ENCODE results near the gene BLTP3A. TPM values are rescaled to one million over a fixed set of nuclear protein-coding genes. Genes with fewer than 3 reads are reported as not detected.
"Not testable (repeated sequence)": the region's sequence is repeated elsewhere in the genome, so short reads cannot be mapped to it uniquely, and the experiment has no call there.

BLTP3A gene
- total and polyA plus RNA-seq, 2 donors (not counting 1 experiment from before 2014, with no cell fraction given), result 4.1 to 11.3 TPM

GRCh38 chr6:34742094-34742493 is 49.8 kb upstream of the BLTP3A start:
- no peaks in the 10 kb centered on the region for H3K9me3 Mint-ChIP-seq (ENCODE audit: insufficient read depth)
- Histone ChIP-seq H3K4me3 (ENCODE audit: control extremely low read depth in 1 of 5, extremely low read depth in 1 of 5, insufficient read depth in 1 of 5, low read depth in 2 of 5, low read length in 4 of 5) (no peak overlapping the region), H3K4me1 (ENCODE audit: control insufficient read depth in 2 of 2, insufficient read depth in 2 of 2, low read length in 2 of 2) (no peaks in the 10 kb centered on the region), H3K27ac (ENCODE audit: low read length in 2 of 2) (no peak overlapping the region), H2AFZ (ENCODE audit: insufficient read depth, low read depth, low read length, poor library complexity, severe bottlenecking) (no peak overlapping the region), H3K36me3 (replicated peaks in 1 of 2; ENCODE audit: control extremely low read depth in 1 of 2, control insufficient read depth in 1 of 2, extremely low read depth in 1 of 2, insufficient read depth in 2 of 2, low read length in 1 of 2) (no peaks in the 10 kb centered on the region), H3K9me3 (ENCODE audit: control extremely low read depth in 1 of 3, control insufficient read depth in 2 of 3, insufficient read depth in 1 of 3, low read length in 2 of 3) (no peaks in the 10 kb centered on the region), H3K4me2 (replicated peaks; ENCODE audit: low read depth, low read length, poor library complexity, severe bottlenecking) (no peak overlapping the region), H3K79me2 (ENCODE audit: control insufficient read depth, insufficient read depth, low read length) (no peaks in the 10 kb centered on the region), H3K27me3 (replicated peaks in 1 of 4; ENCODE audit: control extremely low read depth in 1 of 4, control insufficient read depth in 3 of 4, insufficient read depth in 4 of 4, low read length in 3 of 4) (no peaks in the 10 kb centered on the region), H3K9ac (ENCODE audit: low read length) (no peak overlapping the region), H4K20me1 (ENCODE audit: control insufficient read depth, insufficient read depth, low read length, poor library complexity, severe bottlenecking) (no peaks in the 10 kb centered on the region)
- ATAC-seq (ENCODE audit: low read depth), result no peak
- TF ChIP-seq CTCF (IDR thresholded peaks at IDR 0.05) (no peak), EZH2 (IDR thresholded peaks at IDR 0.05; ENCODE audit: borderline replicate concordance, insufficient read depth, low read depth, low read length, poor library complexity, severe bottlenecking) (no peak)
- no peaks in the 10 kb centered on the region for H3K27me3 Mint-ChIP-seq
- ChIA-PET POLR2A (no interaction called here), CTCF (interaction anchor here (0.7 kb wide), 2 partner anchors 25 to 161 kb away, joined by 3 to 4 read pairs; no protein-coding TSS in a partner anchor)
- H3K4me3 Mint-ChIP-seq, result no peak overlapping the region
- H3K27ac Mint-ChIP-seq, result no peak overlapping the region
- DNase-seq, result no peak
- WGBS (ENCODE audit: insufficient coverage), result no CpG with 5 or more reads among the region's 4 CpGs
- intact Hi-C loops (cut with micrococcal nuclease), result no loop called here
- no peaks in the 10 kb centered on the region for H3K4me1 Mint-ChIP-seq

- no peak overlapping the region for H3K4me2 ChIP-seq (replicated peaks; ENCODE audit: low read depth, low read length, poor library complexity, severe bottlenecking)
- no peaks in the 10 kb centered on the region for H3K4me1 ChIP-seq (ENCODE audit: control insufficient read depth in 2 of 2, insufficient read depth in 2 of 2, low read length in 2 of 2)
- H3K9me3 ChIP-seq (ENCODE audit: control extremely low read depth in 1 of 3, control insufficient read depth in 2 of 3, insufficient read depth in 1 of 3, low read length in 2 of 3), result no peaks in the 10 kb centered on the region
- no peak overlapping the region for H3K27ac ChIP-seq (ENCODE audit: low read length in 2 of 2)
- H4K20me1 ChIP-seq (ENCODE audit: control insufficient read depth, insufficient read depth, low read length, poor library complexity, severe bottlenecking), result no peaks in the 10 kb centered on the region
- TF ChIP-seq CTCF (IDR thresholded peaks at IDR 0.05) (no peak), EZH2 (IDR thresholded peaks at IDR 0.05; ENCODE audit: borderline replicate concordance, insufficient read depth, low read depth, low read length, poor library complexity, severe bottlenecking) (no peak)
- whole genome bisulfite sequencing (ENCODE audit: insufficient coverage), result 100% methylated on average over 6 of the region's 7 CpGs
- no peaks in the 10 kb centered on the region for H3K79me2 ChIP-seq (ENCODE audit: control insufficient read depth, insufficient read depth, low read length)
- no peak overlapping the region for H3K4me3 ChIP-seq (ENCODE audit: control extremely low read depth in 1 of 5, extremely low read depth in 1 of 5, insufficient read depth in 1 of 5, low read depth in 2 of 5, low read length in 4 of 5)
- no peak overlapping the region for H3K27ac Mint-ChIP-seq
- no peaks in the 10 kb centered on the region for H3K9me3 Mint-ChIP-seq (ENCODE audit: insufficient read depth)
- H3K4me1 Mint-ChIP-seq, result no peaks in the 10 kb centered on the region
- ATAC-seq (ENCODE audit: low read depth) (no peak), DNase-seq (no peak)
- intact Hi-C loops (cut with micrococcal nuclease), result no loop called here
- ChIA-PET CTCF (no interaction called here), POLR2A (interaction anchor here (0.6 kb wide), 1 partner anchor 50 kb away, joined by 3 read pairs; no protein-coding TSS in a partner anchor)
- H2AFZ ChIP-seq (ENCODE audit: insufficient read depth, low read depth, low read length, poor library complexity, severe bottlenecking), result no peak overlapping the region
- no peak overlapping the region for H3K9ac ChIP-seq (ENCODE audit: low read length)
- H3K36me3 ChIP-seq (replicated peaks in 1 of 2; ENCODE audit: control extremely low read depth in 1 of 2, control insufficient read depth in 1 of 2, extremely low read depth in 1 of 2, insufficient read depth in 2 of 2, low read length in 1 of 2), result no peaks in the 10 kb centered on the region
- H3K27me3 ChIP-seq (replicated peaks in 1 of 4; ENCODE audit: control extremely low read depth in 1 of 4, control insufficient read depth in 3 of 4, insufficient read depth in 4 of 4, low read length in 3 of 4), result no peaks in the 10 kb centered on the region
- no peak overlapping the region for H3K4me3 Mint-ChIP-seq
- H3K27me3 Mint-ChIP-seq, result no peaks in the 10 kb centered on the region
Observed at GRCh38 chr6:34743625-34744293, 48.1 kb upstream of the BLTP3A start.

- H3K4me2 ChIP-seq (replicated peaks; ENCODE audit: low read depth, low read length, poor library complexity, severe bottlenecking); H3K27me3 ChIP-seq (replicated peaks in 1 of 4; ENCODE audit: control extremely low read depth in 1 of 4, control insufficient read depth in 3 of 4, insufficient read depth in 4 of 4, low read length in 3 of 4); ATAC-seq (ENCODE audit: low read depth): not testable (repeated sequence)
Observed at GRCh38 chr6:34744294-34744647, 47.6 kb upstream of the BLTP3A start.

More at GRCh38 chr6:34744294-34744647, 47.6 kb upstream of the BLTP3A start:
- H3K27me3 Mint-ChIP-seq; H3K36me3 ChIP-seq (replicated peaks in 1 of 2; ENCODE audit: control extremely low read depth in 1 of 2, control insufficient read depth in 1 of 2, extremely low read depth in 1 of 2, insufficient read depth in 2 of 2, low read length in 1 of 2); H3K27ac ChIP-seq (ENCODE audit: low read length in 2 of 2); H3K9me3 Mint-ChIP-seq (ENCODE audit: insufficient read depth); intact Hi-C loops (cut with micrococcal nuclease); H4K20me1 ChIP-seq (ENCODE audit: control insufficient read depth, insufficient read depth, low read length, poor library complexity, severe bottlenecking); H3K4me3 ChIP-seq (ENCODE audit: control extremely low read depth in 1 of 5, extremely low read depth in 1 of 5, insufficient read depth in 1 of 5, low read depth in 2 of 5, low read length in 4 of 5); CTCF ChIA-PET; H3K9ac ChIP-seq (ENCODE audit: low read length); DNase-seq; H3K4me1 Mint-ChIP-seq; H3K4me1 ChIP-seq (ENCODE audit: control insufficient read depth in 2 of 2, insufficient read depth in 2 of 2, low read length in 2 of 2); H3K9me3 ChIP-seq (ENCODE audit: control extremely low read depth in 1 of 3, control insufficient read depth in 2 of 3, insufficient read depth in 1 of 3, low read length in 2 of 3); H2AFZ ChIP-seq (ENCODE audit: insufficient read depth, low read depth, low read length, poor library complexity, severe bottlenecking); H3K4me3 Mint-ChIP-seq; H3K79me2 ChIP-seq (ENCODE audit: control insufficient read depth, insufficient read depth, low read length); H3K27ac Mint-ChIP-seq: not testable (repeated sequence)
- WGBS (ENCODE audit: insufficient coverage), result 93% methylated on average over 8 of the region's 10 CpGs
- POLR2A ChIA-PET, result interaction anchor here (0.6 kb wide), 1 partner anchor 50 kb away, joined by 3 read pairs; no protein-coding TSS in a partner anchor
